Stimulated activated CD8-positive, alpha-beta memory T cell treated with anti-CD3 and anti-CD28 coated beads, Interleukin-7, amount 100 ng/mL, for 4 hours (primary cell): ENCODE measurements around the gene CIAPIN1.

Experiments
- DNase-seq, 2 donors: peaks; one replicate each; pipeline ENCODE4 v3.0.0-alpha.2; 2020; ENCODE audit warnings: low read depth in 2 of 2

CIAPIN1 gene

DNA sequence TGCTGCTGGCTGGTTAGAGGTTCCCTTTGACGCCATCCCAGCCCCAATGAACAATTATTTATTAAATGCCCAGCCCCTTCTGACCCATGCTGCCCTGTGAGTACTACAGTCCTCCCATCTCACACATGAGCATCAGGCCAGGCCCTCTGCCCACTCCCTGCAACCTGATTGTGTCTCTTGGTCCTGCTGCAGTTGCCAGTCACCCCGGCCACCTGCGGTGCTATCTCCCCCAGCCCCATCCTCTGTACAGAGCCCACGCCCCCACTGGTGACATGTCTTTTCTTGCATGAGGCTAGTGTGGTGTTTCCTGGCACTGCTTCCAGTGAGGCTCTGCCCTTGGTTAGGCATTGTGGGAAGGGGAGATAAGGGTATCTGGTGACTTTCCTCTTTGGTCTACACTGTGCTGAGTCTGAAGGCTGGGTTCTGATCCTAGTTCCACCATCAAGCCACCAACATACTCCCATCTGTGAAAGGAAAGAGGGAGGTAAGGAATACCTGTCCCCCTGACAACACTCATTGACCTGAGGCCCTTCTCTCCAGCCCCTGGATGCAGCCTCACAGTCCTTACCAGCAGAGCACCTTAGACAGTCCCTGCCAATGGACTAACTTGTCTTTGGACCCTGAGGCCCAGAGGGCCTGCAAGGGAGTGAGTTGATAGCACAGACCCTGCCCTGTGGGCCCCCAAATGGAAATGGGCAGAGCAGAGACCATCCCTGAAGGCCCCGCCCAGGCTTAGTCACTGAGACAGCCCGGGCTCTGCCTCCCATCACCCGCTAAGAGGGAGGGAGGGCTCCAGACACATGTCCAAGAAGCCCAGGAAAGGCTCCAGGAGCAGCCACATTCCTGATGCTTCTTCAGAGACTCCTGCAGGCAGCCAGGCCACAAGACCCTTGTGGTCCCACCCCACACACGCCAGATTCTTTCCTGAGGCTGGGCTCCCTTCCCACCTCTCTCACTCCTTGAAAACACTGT is 63.6 kb downstream of the CIAPIN1 start:
- DNase-seq, result no peak

GRCh38 chr16:57382535-57383275 is 64.5 kb downstream of the CIAPIN1 start:
- no peak for DNase-seq

DNA sequence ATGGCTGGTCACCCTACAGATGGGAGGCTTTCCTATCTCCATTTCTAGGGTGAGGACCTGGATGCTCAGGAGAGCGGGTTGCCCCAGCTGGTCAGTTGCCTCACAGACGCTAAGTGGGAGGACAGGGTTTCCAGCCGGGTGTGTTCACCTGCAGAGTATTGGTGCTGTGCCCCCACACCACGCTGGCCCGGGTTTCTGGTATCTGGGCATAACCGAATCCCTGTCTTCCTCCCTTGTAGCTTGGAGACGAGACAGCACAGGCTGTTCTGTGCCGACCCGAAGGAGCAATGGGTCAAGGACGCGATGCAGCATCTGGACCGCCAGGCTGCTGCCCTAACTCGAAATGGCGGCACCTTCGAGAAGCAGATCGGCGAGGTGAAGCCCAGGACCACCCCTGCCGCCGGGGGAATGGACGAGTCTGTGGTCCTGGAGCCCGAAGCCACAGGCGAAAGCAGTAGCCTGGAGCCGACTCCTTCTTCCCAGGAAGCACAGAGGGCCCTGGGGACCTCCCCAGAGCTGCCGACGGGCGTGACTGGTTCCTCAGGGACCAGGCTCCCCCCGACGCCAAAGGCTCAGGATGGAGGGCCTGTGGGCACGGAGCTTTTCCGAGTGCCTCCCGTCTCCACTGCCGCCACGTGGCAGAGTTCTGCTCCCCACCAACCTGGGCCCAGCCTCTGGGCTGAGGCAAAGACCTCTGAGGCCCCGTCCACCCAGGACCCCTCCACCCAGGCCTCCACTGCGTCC is 65.2 kb downstream of the CIAPIN1 start:
- no peak for DNase-seq

DNA sequence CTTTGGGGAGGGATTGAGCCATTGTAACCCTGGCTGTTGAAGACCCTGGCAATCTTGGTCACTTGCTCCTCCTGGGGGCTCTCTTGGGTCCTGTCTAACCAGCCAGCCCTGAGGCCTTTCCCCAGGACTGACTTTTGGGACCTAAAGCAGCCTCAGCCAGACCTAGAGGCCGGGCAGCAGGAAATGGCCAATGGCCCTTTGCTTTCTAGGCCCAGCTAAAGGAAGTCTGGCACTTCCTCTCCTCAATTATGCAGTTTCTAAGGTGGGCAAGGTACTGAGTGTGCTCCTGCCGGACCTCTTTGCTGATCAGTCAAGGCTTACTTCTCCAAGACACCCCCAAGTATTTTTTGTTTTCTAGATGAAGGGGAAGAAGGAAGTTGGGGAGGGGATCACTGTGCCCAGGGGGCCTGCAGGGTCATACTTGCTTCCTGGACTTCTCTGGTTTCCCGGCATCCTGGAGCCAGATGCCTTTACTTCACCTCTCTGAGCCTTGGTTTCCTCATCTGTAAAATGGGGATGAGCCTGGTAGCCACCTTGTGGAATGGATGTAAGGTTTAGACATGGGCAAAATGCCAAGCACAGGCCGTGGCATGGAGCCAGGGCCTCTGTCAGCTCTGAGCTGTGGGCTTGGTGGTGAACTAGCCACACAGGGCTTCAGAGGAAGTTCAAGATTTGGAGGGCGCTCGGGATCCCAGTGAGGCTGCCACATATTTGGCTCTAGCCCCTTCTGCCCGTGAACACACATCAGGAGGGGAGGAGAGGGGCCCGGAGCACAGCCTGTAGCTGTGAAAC is 66.3 kb downstream of the CIAPIN1 start:
- no peak for DNase-seq

GRCh38 chr16:57379579-57379978 is 67.6 kb downstream of the CIAPIN1 start:
- DNase-seq, result no peak
